Endodermal cell (in vitro differentiated cells): ENCODE results near the gene SLC27A2. TPM values are rescaled to one million over a fixed set of nuclear protein-coding genes. Genes with fewer than 3 reads are reported as not detected.
A peak's percentile ranks its signal among the peaks of the same experiment; 100 is the strongest.

Experiments used
- DNase-seq: peaks from one replicate; pipeline ENCODE4 v3.0.0-alpha.2; 2017
- H3K27ac ChIP-seq: 2 replicates; pipeline ENCODE4 v1.5.1; 2013; ENCODE audit warnings: mild to moderate bottlenecking, low read depth, low read length, moderate library complexity
- H3K27me3 ChIP-seq: 2 replicates; pipeline ENCODE4 v1.6.1; 2013; ENCODE audit warnings: mild to moderate bottlenecking, low read length, moderate library complexity; ENCODE audit not compliant: insufficient read depth, control insufficient read depth, poor library complexity, severe bottlenecking
- H3K36me3 ChIP-seq: 2 replicates; pipeline ENCODE4 v1.7.0; 2013; ENCODE audit warnings: mild to moderate bottlenecking, low read length, moderate library complexity; ENCODE audit not compliant: control insufficient read depth, insufficient read depth
- H3K4me1 ChIP-seq: one replicate; pipeline ENCODE4 v1.7.0; 2013; ENCODE audit warnings: low read length; ENCODE audit not compliant: control insufficient read depth, insufficient read depth
- H3K4me3 ChIP-seq: 2 replicates; pipeline ENCODE4 v1.5.1; 2013; ENCODE audit warnings: mild to moderate bottlenecking, low read length, moderate library complexity
- H3K9ac ChIP-seq: 2 replicates; pipeline ENCODE4 v1.6.1; 2013; ENCODE audit warnings: mild to moderate bottlenecking, low read length, moderate library complexity; ENCODE audit not compliant: poor library complexity, severe bottlenecking; ENCODE audit errors: extremely low read depth
- H3K9me3 ChIP-seq: 2 replicates; pipeline ENCODE4 v1.6.1; 2013; ENCODE audit warnings: mild to moderate bottlenecking, low read length, moderate library complexity; ENCODE audit not compliant: control insufficient read depth
- H3K27ac Mint-ChIP-seq: 2 replicates; pipeline ENCODE4 v1.8.0; 2020; ENCODE audit warnings: mixed read lengths
- H3K27me3 Mint-ChIP-seq: 2 replicates; pipeline ENCODE4 v1.8.0; 2021; ENCODE audit warnings: mild to moderate bottlenecking, mixed read lengths; ENCODE audit not compliant: insufficient read depth
- H3K36me3 Mint-ChIP-seq: 2 replicates; pipeline ENCODE4 v1.8.0; 2020; ENCODE audit warnings: low read depth, mixed read lengths
- H3K4me1 Mint-ChIP-seq: 2 replicates; pipeline ENCODE4 v1.8.0; 2020; ENCODE audit warnings: mixed read lengths
- H3K4me3 Mint-ChIP-seq: 2 replicates; pipeline ENCODE4 v1.8.0; 2020; ENCODE audit warnings: mild to moderate bottlenecking, moderate library complexity, mixed read lengths
- H3K9me3 Mint-ChIP-seq: 2 replicates; pipeline ENCODE4 v1.8.0; 2020; ENCODE audit warnings: mild to moderate bottlenecking, mixed read lengths
- CTCF ChIP-seq: fragments of 200-600 bp; sonication (generic); conservative IDR thresholded peaks from 2 replicates; pipeline ENCODE4 v1.5.0; 2021; ENCODE audit warnings: antibody characterized with exemption, mild to moderate bottlenecking
- WGBS, 2 experiments: methylation state at CpG; one replicate each; pipeline versions ENCODE4 v1.1.5 to v1.1.7; 2013; ENCODE audit warnings: missing lambda C conversion rate in 2 of 2, mixed read lengths in 1 of 2; ENCODE audit not compliant: insufficient coverage in 1 of 2, insufficient read length in 1 of 2; 5-methylcytosine and 5-hydroxymethylcytosine counted together
- total RNA-seq, 2 donors: library from RNA; stranded (reverse); fragmentation: NEBNext Ultra II Directional in 1 of 2; extraction: Animal tissue kit (Norgen Biotek cat#: 25700) in 1 of 2; gene quantifications; 2 replicates in 1 of 2; 3 replicates in 1 of 2; pipeline ENCODE4 v1.2.1, GENCODE V29; 2021

Gene SLC27A2
- total RNA-seq, 2 donors from 2014 or later, result 4.0 to 6.8 TPM

GRCh38 chr15:50244959-50245624 is 63.1 kb downstream of the SLC27A2 start:
- DNase-seq, result peak; percentile 20
- H3K9me3 Mint-ChIP-seq, result no peaks in the 10 kb centered on the region
- H3K4me1 Mint-ChIP-seq, result peaks cover 5% of the 10 kb centered on the region
- Histone ChIP-seq H3K36me3 (no peaks in the 10 kb centered on the region), H3K27me3 (peaks cover 7% of the 10 kb centered on the region), H3K4me1 (no peaks in the 10 kb centered on the region), H3K4me3 (no peak overlapping the region), H3K9ac (no peak overlapping the region), H3K9me3 (no peaks in the 10 kb centered on the region), H3K27ac (no peak overlapping the region)
- H3K27me3 Mint-ChIP-seq, result no peaks in the 10 kb centered on the region
- H3K36me3 Mint-ChIP-seq, result no peaks in the 10 kb centered on the region
- TF ChIP-seq CTCF, result no peak
- H3K4me3 Mint-ChIP-seq, result no peak overlapping the region
- H3K27ac Mint-ChIP-seq, result no peak overlapping the region
- 83 to 95% methylated on average over 2 of the region's 2 CpGs for WGBS, 2 experiments

GRCh38 chr15:50246631-50247030 is 64.6 kb downstream of the SLC27A2 start:
- DNase-seq, result peak; percentile 26
- Histone ChIP-seq H3K9ac (no peak overlapping the region), H3K9me3 (no peaks in the 10 kb centered on the region), H3K27me3 (peaks cover 8% of the 10 kb centered on the region), H3K36me3 (no peaks in the 10 kb centered on the region), H3K27ac (no peak overlapping the region), H3K4me3 (no peak overlapping the region), H3K4me1 (no peaks in the 10 kb centered on the region)
- no peak overlapping the region for H3K27ac Mint-ChIP-seq
- no peaks in the 10 kb centered on the region for H3K9me3 Mint-ChIP-seq
- WGBS, 2 experiments, result 89 to 96% methylated on average over 1 to 2 of the region's 2 CpGs
- H3K27me3 Mint-ChIP-seq, result peaks cover 6% of the 10 kb centered on the region
- no peak overlapping the region for H3K4me3 Mint-ChIP-seq
- no peaks in the 10 kb centered on the region for H3K36me3 Mint-ChIP-seq
- no peaks in the 10 kb centered on the region for H3K4me1 Mint-ChIP-seq
- TF ChIP-seq CTCF, result no peak

GRCh38 chr15:50247819-50248655 is 66.0 kb downstream of the SLC27A2 start:
- TF ChIP-seq CTCF, result no peak
- Mint-ChIP-seq H3K27ac (no peak overlapping the region), H3K27me3 (peaks cover 12% of the 10 kb centered on the region), H3K9me3 (no peaks in the 10 kb centered on the region), H3K4me1 (no peaks in the 10 kb centered on the region), H3K36me3 (no peaks in the 10 kb centered on the region), H3K4me3 (no peak overlapping the region)
- WGBS, 2 experiments, result 95 to 98% methylated on average over 12 to 14 of the region's 14 CpGs
- Histone ChIP-seq H3K4me1 (no peaks in the 10 kb centered on the region), H3K27me3 (peaks cover 16% of the 10 kb centered on the region), H3K27ac (no peak overlapping the region), H3K4me3 (no peak overlapping the region), H3K36me3 (no peaks in the 10 kb centered on the region), H3K9me3 (no peaks in the 10 kb centered on the region), H3K9ac (no peak overlapping the region)
- no peak for DNase-seq
